ENCODE data around the gene CD38. TPM values are rescaled to one million over a fixed set of nuclear protein-coding genes. Genes with fewer than 3 reads are reported as not detected.

Gene CD38
- total and polyA plus RNA-seq, 2 donors, result 31.0 to 47.6 TPM

- H3K4me1 ChIP-seq (ENCODE audit: control insufficient read depth in 2 of 2, insufficient read depth in 2 of 2, low read length in 2 of 2), result peaks cover 42 to 69% of the 10 kb centered on the region in 2 donors
- no peaks in the 10 kb centered on the region for H3K27me3 ChIP-seq (ENCODE audit: control insufficient read depth in 2 of 2, insufficient read depth in 1 of 2, low read length in 1 of 2)
- peak in 1 of 9 donors; percentile 38 for DNase-seq (ENCODE audit: low read depth in 6 of 9, low spot score in 9 of 9)
- H3K27ac ChIP-seq (ENCODE audit: low read depth in 1 of 2, low read length in 1 of 2), result peak overlapping the region; percentile 94 to 100
- no peaks in the 10 kb centered on the region for H3K9me3 ChIP-seq (ENCODE audit: control insufficient read depth in 2 of 2, insufficient read depth in 1 of 2, low read length in 1 of 2)
- WGBS, result 58% methylated on average over 8 of the region's 8 CpGs
- no peaks in the 10 kb centered on the region for H3K36me3 ChIP-seq (ENCODE audit: control insufficient read depth in 2 of 2, insufficient read depth in 2 of 2, low read length in 1 of 2)
- peak overlapping the region in 1 of 2 donors; percentile 18 for H3K4me3 ChIP-seq (ENCODE audit: low read length in 2 of 2)
These were observed 11.3 kb upstream of the CD38 start for GRCh38 chr4:15766821-15767220.

GRCh38 chr4:15769202-15769601, 8.9 kb upstream of the CD38 start:
- no peaks in the 10 kb centered on the region for H3K36me3 ChIP-seq (ENCODE audit: control insufficient read depth in 2 of 2, insufficient read depth in 2 of 2, low read length in 1 of 2)
- no peak overlapping the region for H3K4me3 ChIP-seq (ENCODE audit: low read length in 2 of 2)
- 75% methylated on average over 2 of the region's 2 CpGs for WGBS
- H3K9me3 ChIP-seq (ENCODE audit: control insufficient read depth in 2 of 2, insufficient read depth in 1 of 2, low read length in 1 of 2), result no peaks in the 10 kb centered on the region
- peaks cover 51 to 85% of the 10 kb centered on the region in 2 donors for H3K4me1 ChIP-seq (ENCODE audit: control insufficient read depth in 2 of 2, insufficient read depth in 2 of 2, low read length in 2 of 2)
- H3K27me3 ChIP-seq (ENCODE audit: control insufficient read depth in 2 of 2, insufficient read depth in 1 of 2, low read length in 1 of 2), result no peaks in the 10 kb centered on the region
- H3K27ac ChIP-seq (ENCODE audit: low read depth in 1 of 2, low read length in 1 of 2), result peak overlapping the region in 1 of 2 donors; percentile 45
- no peak for DNase-seq (ENCODE audit: low read depth in 6 of 9, low spot score in 9 of 9)

GRCh38 chr4:15771216-15772058, 6.7 kb upstream of the CD38 start:
- DNase-seq (ENCODE audit: low read depth in 6 of 9, low spot score in 9 of 9), result peak in 1 of 9 donors; percentile 54
- Histone ChIP-seq H3K4me3 (ENCODE audit: low read length in 2 of 2) (no peak overlapping the region), H3K27ac (ENCODE audit: low read depth in 1 of 2, low read length in 1 of 2) (peak overlapping the region in 1 of 2 donors; percentile 58), H3K4me1 (ENCODE audit: control insufficient read depth in 2 of 2, insufficient read depth in 2 of 2, low read length in 2 of 2) (peaks cover 37 to 64% of the 10 kb centered on the region in 2 donors), H3K36me3 (ENCODE audit: control insufficient read depth in 2 of 2, insufficient read depth in 2 of 2, low read length in 1 of 2) (no peaks in the 10 kb centered on the region), H3K9me3 (ENCODE audit: control insufficient read depth in 2 of 2, insufficient read depth in 1 of 2, low read length in 1 of 2) (no peaks in the 10 kb centered on the region), H3K27me3 (ENCODE audit: control insufficient read depth in 2 of 2, insufficient read depth in 1 of 2, low read length in 1 of 2) (no peaks in the 10 kb centered on the region)
- WGBS, result 46% methylated on average over 3 of the region's 3 CpGs

DNA sequence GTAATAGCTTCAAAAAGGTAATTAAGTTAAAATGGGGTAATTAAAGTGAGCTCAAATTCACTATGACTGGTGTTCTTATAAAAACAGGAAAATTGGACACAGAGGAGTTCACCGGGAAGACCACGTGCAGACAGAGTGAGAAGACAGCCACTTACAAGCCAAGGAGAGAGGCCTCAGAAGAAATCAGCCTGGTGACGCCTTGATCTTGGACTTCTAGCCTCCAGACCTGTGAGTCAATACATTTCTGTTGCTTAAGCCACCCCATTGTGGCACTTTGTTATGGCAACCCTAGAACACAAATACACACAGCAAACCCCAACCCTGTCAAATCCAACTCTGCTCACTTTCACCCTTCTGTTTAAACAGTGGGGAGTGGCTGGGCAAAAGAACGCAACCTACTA, 4.1 kb upstream of the CD38 start:
- no peak overlapping the region for H3K4me3 ChIP-seq (ENCODE audit: low read length in 2 of 2)
- no peaks in the 10 kb centered on the region for H3K27me3 ChIP-seq (ENCODE audit: control insufficient read depth in 2 of 2, insufficient read depth in 1 of 2, low read length in 1 of 2)
- no peaks in the 10 kb centered on the region for H3K9me3 ChIP-seq (ENCODE audit: control insufficient read depth in 2 of 2, insufficient read depth in 1 of 2, low read length in 1 of 2)
- H3K27ac ChIP-seq (ENCODE audit: low read depth in 1 of 2, low read length in 1 of 2), result no peak overlapping the region
- 98% methylated on average over 4 of the region's 4 CpGs for WGBS
- H3K36me3 ChIP-seq (ENCODE audit: control insufficient read depth in 2 of 2, insufficient read depth in 2 of 2, low read length in 1 of 2), result no peaks in the 10 kb centered on the region
- H3K4me1 ChIP-seq (ENCODE audit: control insufficient read depth in 2 of 2, insufficient read depth in 2 of 2, low read length in 2 of 2), result peaks cover 33 to 56% of the 10 kb centered on the region in 2 donors
- DNase-seq (ENCODE audit: low read depth in 6 of 9, low spot score in 9 of 9), result no peak

- H3K4me1 ChIP-seq (ENCODE audit: control insufficient read depth in 2 of 2, insufficient read depth in 2 of 2, low read length in 2 of 2), result peaks cover 33 to 41% of the 10 kb centered on the region in 2 donors
- peak overlapping the region in 1 of 2 donors; percentile 92 for H3K4me3 ChIP-seq (ENCODE audit: low read length in 2 of 2)
- 79% methylated on average over 5 of the region's 5 CpGs for WGBS
- H3K36me3 ChIP-seq (ENCODE audit: control insufficient read depth in 2 of 2, insufficient read depth in 2 of 2, low read length in 1 of 2), result peaks cover 4 to 13% of the 10 kb centered on the region in 2 donors
- no peaks in the 10 kb centered on the region for H3K27me3 ChIP-seq (ENCODE audit: control insufficient read depth in 2 of 2, insufficient read depth in 1 of 2, low read length in 1 of 2)
- no peaks in the 10 kb centered on the region for H3K9me3 ChIP-seq (ENCODE audit: control insufficient read depth in 2 of 2, insufficient read depth in 1 of 2, low read length in 1 of 2)
- peak in 3 of 9 donors; percentile 43 to 73 (median 45) for DNase-seq (ENCODE audit: low read depth in 6 of 9, low spot score in 9 of 9)
- peak overlapping the region in 1 of 2 donors; percentile 94 for H3K27ac ChIP-seq (ENCODE audit: low read depth in 1 of 2, low read length in 1 of 2)
These were observed 1.1 kb upstream of the CD38 start for GRCh38 chr4:15776871-15777648.

- H3K27me3 ChIP-seq (ENCODE audit: control insufficient read depth in 2 of 2, insufficient read depth in 1 of 2, low read length in 1 of 2), result no peaks in the 10 kb centered on the region
- H3K4me1 ChIP-seq (ENCODE audit: control insufficient read depth in 2 of 2, insufficient read depth in 2 of 2, low read length in 2 of 2), result peaks cover 28 to 36% of the 10 kb centered on the region in 2 donors
- peak in 8 of 9 donors; percentile 56 to 88 (median 70) for DNase-seq (ENCODE audit: low read depth in 6 of 9, low spot score in 9 of 9)
- peak overlapping the region; percentile 79 to 92 for H3K4me3 ChIP-seq (ENCODE audit: low read length in 2 of 2)
- peaks cover 5 to 15% of the 10 kb centered on the region in 2 donors for H3K36me3 ChIP-seq (ENCODE audit: control insufficient read depth in 2 of 2, insufficient read depth in 2 of 2, low read length in 1 of 2)
- peak overlapping the region; percentile 93 to 94 for H3K27ac ChIP-seq (ENCODE audit: low read depth in 1 of 2, low read length in 1 of 2)
- H3K9me3 ChIP-seq (ENCODE audit: control insufficient read depth in 2 of 2, insufficient read depth in 1 of 2, low read length in 1 of 2), result no peaks in the 10 kb centered on the region
- 51% methylated on average over 7 of the region's 7 CpGs for WGBS
These were observed 335 bp upstream of the CD38 start for GRCh38 chr4:15777697-15778288.

- WGBS, result under 1% methylated on average over 14 of the region's 14 CpGs
- Histone ChIP-seq H3K36me3 (ENCODE audit: control insufficient read depth in 2 of 2, insufficient read depth in 2 of 2, low read length in 1 of 2) (peaks cover 14 to 30% of the 10 kb centered on the region in 2 donors), H3K4me1 (ENCODE audit: control insufficient read depth in 2 of 2, insufficient read depth in 2 of 2, low read length in 2 of 2) (peaks cover 25 to 42% of the 10 kb centered on the region in 2 donors), H3K4me3 (ENCODE audit: low read length in 2 of 2) (peak overlapping the region; percentile 79 to 92), H3K9me3 (ENCODE audit: control insufficient read depth in 2 of 2, insufficient read depth in 1 of 2, low read length in 1 of 2) (no peaks in the 10 kb centered on the region), H3K27ac (ENCODE audit: low read depth in 1 of 2, low read length in 1 of 2) (peak overlapping the region; percentile 81 to 94), H3K27me3 (ENCODE audit: control insufficient read depth in 2 of 2, insufficient read depth in 1 of 2, low read length in 1 of 2) (no peaks in the 10 kb centered on the region)
- peak in 3 of 9 donors; percentile 35 to 72 (median 36) for DNase-seq (ENCODE audit: low read depth in 6 of 9, low spot score in 9 of 9)
These were observed 1.2 kb downstream of the CD38 start for GRCh38 chr4:15779306-15779705.

GRCh38 chr4:15779809-15780208, 1.7 kb downstream of the CD38 start:
- Histone ChIP-seq H3K4me3 (ENCODE audit: low read length in 2 of 2) (peak overlapping the region; percentile 79 to 92), H3K27ac (ENCODE audit: low read depth in 1 of 2, low read length in 1 of 2) (peak overlapping the region in 1 of 2 donors; percentile 94), H3K9me3 (ENCODE audit: control insufficient read depth in 2 of 2, insufficient read depth in 1 of 2, low read length in 1 of 2) (no peaks in the 10 kb centered on the region), H3K27me3 (ENCODE audit: control insufficient read depth in 2 of 2, insufficient read depth in 1 of 2, low read length in 1 of 2) (no peaks in the 10 kb centered on the region), H3K36me3 (ENCODE audit: control insufficient read depth in 2 of 2, insufficient read depth in 2 of 2, low read length in 1 of 2) (peaks cover 19 to 35% of the 10 kb centered on the region in 2 donors), H3K4me1 (ENCODE audit: control insufficient read depth in 2 of 2, insufficient read depth in 2 of 2, low read length in 2 of 2) (peaks cover 28 to 42% of the 10 kb centered on the region in 2 donors)
- peak in 1 of 9 donors; percentile 41 for DNase-seq (ENCODE audit: low read depth in 6 of 9, low spot score in 9 of 9)
- 77% methylated on average over 1 of the region's 1 CpG for WGBS

Measured in thymus (tissue), 11 donors.